Inferior parietal cortex (tissue), 1 donor: ENCODE measurements around the gene SCYGR3.

Experiments
- DNase-seq: peaks from one replicate; pipeline ENCODE4 v3.0.0-alpha.2; 2016; ENCODE audit errors: extremely low spot score

SCYGR3 gene

GRCh38 chr2:227614740-227615139 is at the start of gene SCYGR3:
Gene SCYGR3 (minus strand): TSS chr2:227614840. CDS start chr2:227614840, 0 bp downstream.
- DNase-seq, result no peak

GRCh38 chr2:227661827-227662226 is 47.2 kb upstream of the SCYGR3 start:
- DNase-seq, result no peak

GRCh38 chr2:227661025-227661649 is 46.5 kb upstream of the SCYGR3 start:
- DNase-seq, result no peak

- DNase-seq, result no peak
Observed at GRCh38 chr2:227657199-227657845, 42.7 kb upstream of the SCYGR3 start.

- DNase-seq, result no peak
Observed at GRCh38 chr2:227655454-227655853, 40.8 kb upstream of the SCYGR3 start.

GRCh38 chr2:227654426-227654825 is 39.8 kb upstream of the SCYGR3 start:
- DNase-seq, result no peak

- no peak for DNase-seq
Observed at GRCh38 chr2:227653419-227653818, 38.8 kb upstream of the SCYGR3 start.

- no peak for DNase-seq
Observed at GRCh38 chr2:227643990-227644551, 29.4 kb upstream of the SCYGR3 start.

- DNase-seq, result no peak
Observed at GRCh38 chr2:227642656-227643055, 28.0 kb upstream of the SCYGR3 start.

GRCh38 chr2:227634201-227634600 is 19.6 kb upstream of the SCYGR3 start:
- DNase-seq, result no peak

- DNase-seq, result no peak
Observed at GRCh38 chr2:227632827-227633226, 18.2 kb upstream of the SCYGR3 start.

- no peak for DNase-seq
Observed at GRCh38 chr2:227630322-227630721, 15.7 kb upstream of the SCYGR3 start.

- DNase-seq, result no peak
Observed at GRCh38 chr2:227629435-227629834, 14.8 kb upstream of the SCYGR3 start.

GRCh38 chr2:227627769-227628168 is 13.1 kb upstream of the SCYGR3 start:
- no peak for DNase-seq

- DNase-seq, result no peak
Observed at GRCh38 chr2:227626580-227627151, 12.0 kb upstream of the SCYGR3 start.

GRCh38 chr2:227625420-227625819 is 10.8 kb upstream of the SCYGR3 start:
- no peak for DNase-seq

- DNase-seq, result no peak
Observed at GRCh38 chr2:227623226-227623625, 8.6 kb upstream of the SCYGR3 start.

- no peak for DNase-seq
Observed at GRCh38 chr2:227617316-227618230, 2.9 kb upstream of the SCYGR3 start, which contains the start of gene SCYGR4. Gene SCYGR4 (plus strand): TSS chr2:227617498. CDS start chr2:227617498, 0 bp downstream.

- no peak for DNase-seq
Observed at GRCh38 chr2:227616631-227617030, 2.0 kb upstream of the SCYGR3 start.

- no peak for DNase-seq
Observed at GRCh38 chr2:227615906-227616305, 1.3 kb upstream of the SCYGR3 start.

GRCh38 chr2:227615181-227615580 is 541 bp upstream of the SCYGR3 start:
- DNase-seq, result no peak

- DNase-seq, result no peak
Observed at GRCh38 chr2:227614246-227614645, 394 bp downstream of the SCYGR3 start.
